Activated CD8-positive, alpha-beta T cell treated with anti-CD3 and anti-CD28 coated beads for 36 hours (primary cell): ENCODE data around the gene PTPA. TPM values are rescaled to one million over a fixed set of nuclear protein-coding genes. Genes with fewer than 3 reads are reported as not detected.
A peak's percentile ranks its signal among the peaks of the same experiment; 100 is the strongest.

Experiments used
- ATAC-seq: fragments of 200-7000 bp; cut with Tn5 transposase; one replicate; pipeline ENCODE4 v1.10.0; 2021; ENCODE audit warnings: mild to moderate bottlenecking, moderate library complexity
- CTCF ChIA-PET: fragments of 350-600 bp; sonication (Branson Sonifier 250); formaldehyde crosslinking; loops from one replicate; lab custom pipeline; 2021; ENCODE audit warnings: antibody characterized with exemption; lab: Charles Lee
- POLR2A ChIA-PET: fragments of 350-600 bp; sonication (Branson Sonifier 250); formaldehyde crosslinking; loops from one replicate; lab custom pipeline; 2021; ENCODE audit warnings: antibody characterized with exemption; lab: Charles Lee
- DNase-seq: peaks from one replicate; pipeline ENCODE4 v3.0.0-alpha.2; 2020
- H3K27ac Mint-ChIP-seq: one replicate; pipeline ENCODE4 v1.8.0; 2021; ENCODE audit warnings: mild to moderate bottlenecking, mixed read lengths
- H3K27me3 Mint-ChIP-seq: one replicate; pipeline ENCODE4 v1.8.0; 2021; ENCODE audit warnings: mixed read lengths
- H3K36me3 Mint-ChIP-seq: one replicate; pipeline ENCODE4 v1.8.0; 2021; ENCODE audit warnings: low read depth, mixed read lengths
- H3K4me1 Mint-ChIP-seq: one replicate; pipeline ENCODE4 v1.8.0; 2021; ENCODE audit warnings: low read depth, mixed read lengths
- H3K4me3 Mint-ChIP-seq: one replicate; pipeline ENCODE4 v1.8.0; 2021; ENCODE audit warnings: mild to moderate bottlenecking, moderate library complexity, mixed read lengths
- H3K9me3 Mint-ChIP-seq: one replicate; pipeline ENCODE4 v1.8.0; 2021; ENCODE audit warnings: mixed read lengths
- intact Hi-C: fragments of 100-400 bp; cut with micrococcal nuclease; formaldehyde crosslinking; loops from one replicate; pipeline ENCODE4 v1.10.0; 2022
- total RNA-seq, 2 experiments: library from RNA; stranded (reverse); gene quantifications; one replicate each; pipeline ENCODE4 v1.2.3, GENCODE V29; 2021
- TF ChIP-seq, protein P1 (sequence below): fragments of 200-600 bp; IDR thresholded peaks from one replicate; pipeline ENCODE4 v1.8.0; 2022; ENCODE audit warnings: antibody characterized with exemption, mild to moderate bottlenecking

PTPA gene
- total RNA-seq, 2 experiments from 2014 or later, result 95.3 to 98.5 TPM

DNA sequence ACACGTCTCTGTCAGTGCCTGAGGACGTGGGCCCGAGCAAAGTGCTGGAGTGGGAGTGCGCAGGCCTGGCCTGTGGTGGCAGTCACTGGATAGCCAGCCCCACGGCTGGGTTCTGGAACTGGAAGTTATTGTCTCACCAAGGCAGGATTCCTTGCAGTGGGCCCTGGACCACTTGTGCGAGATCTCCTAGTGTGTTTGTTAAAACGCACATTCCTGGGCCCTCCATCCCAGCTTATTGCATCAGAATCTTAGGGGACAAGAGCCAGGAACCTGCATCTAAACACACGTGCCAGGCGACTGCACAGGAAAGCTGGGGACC, 26.9 kb downstream of the PTPA start:
- no peaks in the 10 kb centered on the region for H3K9me3 Mint-ChIP-seq
- TF ChIP-seq, protein P1, sequence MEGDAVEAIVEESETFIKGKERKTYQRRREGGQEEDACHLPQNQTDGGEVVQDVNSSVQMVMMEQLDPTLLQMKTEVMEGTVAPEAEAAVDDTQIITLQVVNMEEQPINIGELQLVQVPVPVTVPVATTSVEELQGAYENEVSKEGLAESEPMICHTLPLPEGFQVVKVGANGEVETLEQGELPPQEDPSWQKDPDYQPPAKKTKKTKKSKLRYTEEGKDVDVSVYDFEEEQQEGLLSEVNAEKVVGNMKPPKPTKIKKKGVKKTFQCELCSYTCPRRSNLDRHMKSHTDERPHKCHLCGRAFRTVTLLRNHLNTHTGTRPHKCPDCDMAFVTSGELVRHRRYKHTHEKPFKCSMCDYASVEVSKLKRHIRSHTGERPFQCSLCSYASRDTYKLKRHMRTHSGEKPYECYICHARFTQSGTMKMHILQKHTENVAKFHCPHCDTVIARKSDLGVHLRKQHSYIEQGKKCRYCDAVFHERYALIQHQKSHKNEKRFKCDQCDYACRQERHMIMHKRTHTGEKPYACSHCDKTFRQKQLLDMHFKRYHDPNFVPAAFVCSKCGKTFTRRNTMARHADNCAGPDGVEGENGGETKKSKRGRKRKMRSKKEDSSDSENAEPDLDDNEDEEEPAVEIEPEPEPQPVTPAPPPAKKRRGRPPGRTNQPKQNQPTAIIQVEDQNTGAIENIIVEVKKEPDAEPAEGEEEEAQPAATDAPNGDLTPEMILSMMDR, result no peak
- CTCF ChIA-PET, result interaction anchor here (0.7 to 7.4 kb wide), 17 partner anchors 7 to 505 kb away, joined by 3 to 131 read pairs (median 8); partner anchors contain the start of genes C9orf50 and NTMT1
- POLR2A ChIA-PET, result interaction anchor here (1.4 to 2.5 kb wide), 5 partner anchors 13 to 487 kb away, joined by 4 to 9 read pairs (median 5); partner anchors contain the start of gene PTPA
- intact Hi-C loops, result loop anchor here (5.0 kb wide), 1 partner anchor 474 kb away; no protein-coding TSS in a partner anchor
- DNase-seq, result no peak
- H3K36me3 Mint-ChIP-seq, result peaks cover 22% of the 10 kb centered on the region
- H3K4me3 Mint-ChIP-seq, result no peak overlapping the region
- H3K27ac Mint-ChIP-seq, result peak overlapping the region; percentile 34
- peaks cover 36% of the 10 kb centered on the region for H3K4me1 Mint-ChIP-seq
- no peaks in the 10 kb centered on the region for H3K27me3 Mint-ChIP-seq
- no peak for ATAC-seq

DNA sequence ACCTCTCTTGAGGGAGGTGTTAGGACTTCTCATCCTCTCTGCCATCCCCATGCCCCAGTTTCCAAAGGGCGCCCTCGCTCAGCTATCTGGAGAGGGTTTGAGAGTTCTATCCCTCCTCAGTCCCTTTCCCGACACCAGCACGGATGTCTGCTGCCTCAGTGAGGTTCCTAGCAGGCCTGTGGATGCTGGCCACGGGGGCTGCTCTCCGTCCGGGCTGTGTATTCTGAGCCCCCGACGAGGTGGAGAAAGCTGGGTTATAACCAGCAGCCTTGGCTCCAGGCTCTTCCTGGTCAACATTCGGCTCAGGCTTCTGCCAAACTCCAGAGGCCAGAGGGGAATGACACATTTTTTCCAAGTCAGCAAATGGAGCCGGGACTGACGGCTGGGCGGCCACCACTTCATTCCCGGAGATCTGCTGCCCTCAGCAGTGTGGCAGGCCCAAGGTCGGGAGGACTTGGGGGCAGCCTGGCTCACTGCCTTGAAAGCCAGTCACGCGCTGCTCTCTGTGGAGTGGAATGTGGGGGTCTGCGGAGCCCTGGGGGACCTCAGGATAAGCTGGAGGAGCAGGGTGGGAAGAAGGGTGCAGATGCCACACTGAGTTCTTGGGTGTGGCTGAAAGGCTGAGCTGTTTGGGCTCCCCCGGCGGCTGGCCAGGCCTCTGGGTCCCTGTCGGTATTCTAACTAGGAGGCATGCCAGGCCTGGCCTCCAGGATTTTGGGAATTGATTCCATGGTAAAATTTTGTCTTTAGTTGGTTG, 27.4 kb downstream of the PTPA start:
- Mint-ChIP-seq H3K27ac (peak overlapping the region; percentile 93), H3K4me1 (peaks cover 37% of the 10 kb centered on the region), H3K9me3 (no peaks in the 10 kb centered on the region), H3K27me3 (no peaks in the 10 kb centered on the region), H3K36me3 (peaks cover 21% of the 10 kb centered on the region), H3K4me3 (peak overlapping the region; percentile 80)
- intact Hi-C loops, result loop anchor here (5.0 kb wide), 1 partner anchor 474 kb away; no protein-coding TSS in a partner anchor
- CTCF ChIA-PET, result interaction anchor here (0.6 to 7.4 kb wide), 42 partner anchors 8 to 642 kb away, joined by 3 to 131 read pairs (median 4); partner anchors contain the start of genes C9orf50 and NTMT1
- ATAC-seq (peak; percentile 3), DNase-seq (no peak)
- POLR2A ChIA-PET, result interaction anchor here (0.7 to 2.5 kb wide), 7 partner anchors 27 to 486 kb away, joined by 3 to 9 read pairs (median 4); partner anchors contain the start of gene PTPA
- TF ChIP-seq, protein P1, result no peak

DNA sequence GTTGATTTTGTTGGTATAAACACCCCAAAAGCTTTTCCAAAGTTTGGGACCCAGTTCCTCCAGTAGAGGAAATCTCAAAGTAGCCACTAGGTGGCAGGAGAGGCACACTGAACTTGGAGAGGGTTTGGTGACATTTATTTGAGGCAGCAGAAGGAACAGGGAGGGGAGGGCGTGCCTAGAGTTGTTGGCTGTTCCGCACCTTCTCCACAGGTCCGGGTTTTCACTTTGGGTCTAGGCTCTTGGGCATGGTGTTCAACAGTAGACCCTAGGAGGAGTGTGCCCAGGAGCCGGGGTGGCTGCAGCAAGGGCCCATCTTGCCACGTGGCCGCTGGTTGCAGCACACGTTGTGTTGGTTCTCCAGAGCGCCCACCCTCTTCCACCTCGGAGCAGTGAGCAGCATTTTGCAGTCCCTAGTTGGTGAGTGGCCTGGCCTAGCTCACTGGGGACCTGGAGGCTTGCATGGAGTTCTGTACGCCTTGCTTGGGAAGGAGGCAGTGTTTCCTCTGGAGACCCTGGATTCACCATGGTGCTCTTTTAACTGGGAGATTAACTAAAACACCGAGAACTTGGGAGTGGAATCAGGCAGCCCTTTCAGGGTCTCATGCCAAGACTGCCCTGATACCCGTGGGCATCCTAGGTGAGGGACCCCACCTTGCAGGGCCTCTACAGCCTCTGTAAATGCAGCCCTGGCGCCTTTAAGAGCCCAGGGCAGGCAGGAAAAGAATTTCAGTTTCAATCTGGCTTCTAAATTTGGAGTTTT, 28.2 kb downstream of the PTPA start:
- ChIA-PET CTCF (interaction anchor here (0.6 to 7.4 kb wide), 52 partner anchors 8 to 641 kb away, joined by 3 to 131 read pairs (median 4); partner anchors contain the start of genes C9orf50, IER5L and NTMT1), POLR2A (interaction anchor here (0.7 to 2.5 kb wide), 15 partner anchors 23 to 485 kb away, joined by 3 to 9 read pairs (median 4); partner anchors contain the start of gene PTPA)
- DNase-seq (peak; percentile 86), ATAC-seq (peak; percentile 51)
- peak overlapping the region; percentile 93 for H3K27ac Mint-ChIP-seq
- peaks cover 23% of the 10 kb centered on the region for H3K36me3 Mint-ChIP-seq
- peak overlapping the region; percentile 80 for H3K4me3 Mint-ChIP-seq
- TF ChIP-seq, protein P1, result peak; percentile 99
- H3K27me3 Mint-ChIP-seq, result no peaks in the 10 kb centered on the region
- intact Hi-C loops, result loop anchor here (5.0 kb wide), 1 partner anchor 473 kb away; no protein-coding TSS in a partner anchor
- H3K9me3 Mint-ChIP-seq, result no peaks in the 10 kb centered on the region
- H3K4me1 Mint-ChIP-seq, result peaks cover 42% of the 10 kb centered on the region

DNA sequence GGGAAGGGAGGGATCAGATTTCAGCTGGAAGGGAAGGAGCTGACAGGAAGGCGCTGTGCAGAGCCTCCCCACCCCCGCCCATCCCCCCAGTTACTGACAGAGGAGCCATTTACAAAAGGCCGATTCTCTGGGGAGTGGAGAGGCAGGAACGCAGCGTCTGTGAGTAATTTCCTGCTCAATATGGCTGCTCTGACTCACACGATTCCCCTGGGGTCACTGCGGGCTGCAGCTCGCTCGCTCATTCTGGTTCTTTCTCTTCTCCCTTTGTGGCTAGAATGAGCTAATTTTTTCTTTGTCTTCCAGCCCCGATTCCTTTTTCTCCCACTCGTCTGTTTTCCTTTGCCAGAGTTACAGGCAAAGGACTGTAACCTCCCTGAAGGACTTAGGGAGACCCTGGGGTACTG, 28.8 kb downstream of the PTPA start:
- H3K27ac Mint-ChIP-seq, result peak overlapping the region; percentile 93
- no peaks in the 10 kb centered on the region for H3K27me3 Mint-ChIP-seq
- intact Hi-C loops, result loop anchor here (5.0 kb wide), 1 partner anchor 472 kb away; no protein-coding TSS in a partner anchor
- CTCF ChIA-PET, result interaction anchor here (0.6 to 7.4 kb wide), 30 partner anchors 9 to 484 kb away, joined by 3 to 131 read pairs (median 4); partner anchors contain the start of genes C9orf50, IER5L and NTMT1
- peaks cover 42% of the 10 kb centered on the region for H3K4me1 Mint-ChIP-seq
- H3K4me3 Mint-ChIP-seq, result peak overlapping the region; percentile 80
- peaks cover 23% of the 10 kb centered on the region for H3K36me3 Mint-ChIP-seq
- no peaks in the 10 kb centered on the region for H3K9me3 Mint-ChIP-seq
- TF ChIP-seq, protein P1, result no peak
- DNase-seq (peak; percentile 92), ATAC-seq (peak; percentile 91)
- POLR2A ChIA-PET, result interaction anchor here (0.9 to 2.5 kb wide), 10 partner anchors 22 to 485 kb away, joined by 3 to 9 read pairs (median 3); no protein-coding TSS in a partner anchor
